ENCODE data around the gene DLGAP1. TPM values are rescaled to one million over a fixed set of nuclear protein-coding genes. Genes with fewer than 3 reads are reported as not detected.

The DLGAP1 gene
- total RNA-seq, 1 experiment from 2014 or later = 0.07 TPM

GRCh38 chr18:3592864-3593263, 862.2 kb downstream of the DLGAP1 start:
- peak overlapping the region; percentile 85 for H3K4me3 Mint-ChIP-seq (ENCODE audit: unreplicated experiment)
- H3K9me3 Mint-ChIP-seq (ENCODE audit: unreplicated experiment) = no peaks in the 10 kb centered on the region
- Histone ChIP-seq H3K9me3 (no peaks in the 10 kb centered on the region), H3K27me3 (replicated peaks; ENCODE audit: control insufficient read depth, insufficient read depth, low read length) (no peaks in the 10 kb centered on the region), H3K4me1 (peaks cover 47% of the 10 kb centered on the region), H3K36me3 (ENCODE audit: control insufficient read depth, insufficient read depth, low read length) (no peaks in the 10 kb centered on the region), H3K4me3 (ENCODE audit: low read depth, low read length) (peak overlapping the region; percentile 8; the same call in 1 of the 2 replicates)
- DNase-seq = no peak
- no peak for TF ChIP-seq CTCF (IDR thresholded peaks at IDR 0.05; ENCODE audit: insufficient read depth in 1 of 2, low read depth in 1 of 2, low read length in 1 of 2, severe bottlenecking in 1 of 2, unreplicated experiment in 1 of 2)
- ChIA-PET POLR2A (interaction anchor here (2.4 kb wide), 1 partner anchor 10 kb away, joined by 26 read pairs; no protein-coding TSS in a partner anchor), CTCF (no interaction called here)
- no TSS peak for BruUV-seq (replicated peaks)
- intact Hi-C loops (cut with micrococcal nuclease; ENCODE audit: unreplicated experiment) = loop anchor here (5.0 kb wide), 1 partner anchor 211 kb away; no protein-coding TSS in a partner anchor
- H3K27ac Mint-ChIP-seq (ENCODE audit: unreplicated experiment) = peak overlapping the region; percentile 87
- no peaks in the 10 kb centered on the region for H3K27me3 Mint-ChIP-seq (ENCODE audit: insufficient read depth, unreplicated experiment)
- H3K36me3 Mint-ChIP-seq (ENCODE audit: insufficient read depth, unreplicated experiment) = peaks cover 18% of the 10 kb centered on the region
- peaks cover 47% of the 10 kb centered on the region for H3K4me1 Mint-ChIP-seq (ENCODE audit: low read depth, unreplicated experiment)

GRCh38 chr18:3590096-3590630, 864.9 kb downstream of the DLGAP1 start:
- Mint-ChIP-seq H3K27ac (ENCODE audit: unreplicated experiment) (no peak overlapping the region), H3K27me3 (ENCODE audit: insufficient read depth, unreplicated experiment) (no peaks in the 10 kb centered on the region), H3K36me3 (ENCODE audit: insufficient read depth, unreplicated experiment) (peaks cover 10% of the 10 kb centered on the region), H3K4me3 (ENCODE audit: unreplicated experiment) (no peak overlapping the region), H3K4me1 (ENCODE audit: low read depth, unreplicated experiment) (peaks cover 30% of the 10 kb centered on the region), H3K9me3 (ENCODE audit: unreplicated experiment) (no peaks in the 10 kb centered on the region)
- Histone ChIP-seq H3K9me3 (no peaks in the 10 kb centered on the region), H3K36me3 (ENCODE audit: control insufficient read depth, insufficient read depth, low read length) (no peaks in the 10 kb centered on the region), H3K4me1 (peaks cover 23% of the 10 kb centered on the region), H3K27me3 (replicated peaks; ENCODE audit: control insufficient read depth, insufficient read depth, low read length) (no peaks in the 10 kb centered on the region), H3K4me3 (ENCODE audit: low read depth, low read length) (no peak overlapping the region)
- BruUV-seq (replicated peaks) = no TSS peak
- no peak for TF ChIP-seq CTCF (IDR thresholded peaks at IDR 0.05; ENCODE audit: insufficient read depth in 1 of 2, low read depth in 1 of 2, low read length in 1 of 2, severe bottlenecking in 1 of 2, unreplicated experiment in 1 of 2)
- ChIA-PET CTCF (interaction anchor here (0.6 to 0.9 kb wide), 2 partner anchors 110 to 283 kb away, joined by 3 to 7 read pairs; no protein-coding TSS in a partner anchor), POLR2A (interaction anchor here (0.7 kb wide), 1 partner anchor 142 kb away, joined by 3 read pairs; no protein-coding TSS in a partner anchor)
- no peak for DNase-seq
- intact Hi-C loops (cut with micrococcal nuclease; ENCODE audit: unreplicated experiment) = loop anchor here (5.0 kb wide), 1 partner anchor 208 kb away; no protein-coding TSS in a partner anchor

GRCh38 chr18:3585656-3586509, 869.2 kb downstream of the DLGAP1 start:
- Mint-ChIP-seq H3K36me3 (ENCODE audit: insufficient read depth, unreplicated experiment) (no peaks in the 10 kb centered on the region), H3K27me3 (ENCODE audit: insufficient read depth, unreplicated experiment) (no peaks in the 10 kb centered on the region), H3K27ac (ENCODE audit: unreplicated experiment) (no peak overlapping the region), H3K4me3 (ENCODE audit: unreplicated experiment) (no peak overlapping the region), H3K9me3 (ENCODE audit: unreplicated experiment) (no peaks in the 10 kb centered on the region), H3K4me1 (ENCODE audit: low read depth, unreplicated experiment) (peaks cover 16% of the 10 kb centered on the region)
- ChIA-PET POLR2A (interaction anchor here (0.6 kb wide), 1 partner anchor 81 kb away, joined by 4 read pairs; no protein-coding TSS in a partner anchor), CTCF (interaction anchor here (0.6 to 1.7 kb wide), 14 partner anchors 8 to 307 kb away, joined by 3 to 18 read pairs (median 4); no protein-coding TSS in a partner anchor)
- Histone ChIP-seq H3K4me1 (peaks cover 7% of the 10 kb centered on the region; the same call in 1 of the 2 replicates), H3K27me3 (replicated peaks; ENCODE audit: control insufficient read depth, insufficient read depth, low read length) (no peaks in the 10 kb centered on the region), H3K4me3 (ENCODE audit: low read depth, low read length) (no peak overlapping the region), H3K36me3 (ENCODE audit: control insufficient read depth, insufficient read depth, low read length) (no peaks in the 10 kb centered on the region), H3K9me3 (no peaks in the 10 kb centered on the region)
- intact Hi-C loops (cut with micrococcal nuclease; ENCODE audit: unreplicated experiment) = loop anchor here (1.0 to 5.0 kb wide), 3 partner anchors 130 to 305 kb away; no protein-coding TSS in a partner anchor
- DNase-seq = peak; percentile 85 to 87
- TF ChIP-seq CTCF (IDR thresholded peaks at IDR 0.05; ENCODE audit: insufficient read depth in 1 of 2, low read depth in 1 of 2, low read length in 1 of 2, severe bottlenecking in 1 of 2, unreplicated experiment in 1 of 2) = peak; percentile 65 to 84
- no TSS peak for BruUV-seq (replicated peaks)

Measured in Caco-2 (cell line).